T47D (cell line): ENCODE data around the gene INSYN1.
A peak's percentile ranks its signal among the peaks of the same experiment; 100 is the strongest.
"Not testable (repeated sequence)": the region's sequence is repeated elsewhere in the genome, so short reads cannot be mapped to it uniquely, and the experiment has no call there.

Experiments
- DNase-seq, 2 experiments: peaks; one replicate each; pipeline versions ENCODE4 v3.0.0 to v3.0.0-alpha.2; 2011 to 2012; ENCODE audit warnings: low read depth in 1 of 2, low spot score in 1 of 2
- JUND ChIP-seq: IDR thresholded peaks from 2 replicates; pipeline ENCODE4 v1.6.1; 2012; ENCODE audit warnings: low read depth
- in situ Hi-C: cut with HindIII; loops from 2 replicates; pipeline ENCODE4 v1.10.0; 2016; ENCODE audit warnings: low sequenced_read_pairs, low pct_unique_long_range_greater_than_20kb

Gene INSYN1

GRCh38 chr15:73740152-73741048, 12.8 kb downstream of the INSYN1 start:
- in situ Hi-C loops, result no loop called here
- no peak for TF ChIP-seq JUND
- DNase-seq, result no peak

DNA sequence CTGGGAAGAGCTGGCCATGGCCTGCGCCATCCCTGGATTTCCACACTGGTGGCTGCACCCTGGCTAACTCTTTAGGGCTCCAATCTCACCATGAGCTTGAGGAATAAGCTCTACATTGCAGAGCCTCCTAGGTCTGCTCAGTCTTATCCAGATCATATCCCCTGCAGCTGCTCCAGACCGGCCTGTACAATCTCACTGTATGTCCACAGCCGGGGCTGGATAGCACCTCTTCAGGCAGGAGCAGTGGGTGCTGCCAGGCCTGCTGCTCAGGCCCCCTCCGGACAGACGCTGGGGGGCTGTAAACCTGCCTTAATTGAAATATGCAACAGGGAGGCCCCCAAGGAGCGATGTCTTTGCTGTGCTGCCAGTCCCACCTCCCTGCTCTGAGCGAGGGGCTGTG, 15.6 kb downstream of the INSYN1 start:
- TF ChIP-seq JUND, result no peak
- in situ Hi-C loops, result no loop called here
- DNase-seq, result no peak

DNA sequence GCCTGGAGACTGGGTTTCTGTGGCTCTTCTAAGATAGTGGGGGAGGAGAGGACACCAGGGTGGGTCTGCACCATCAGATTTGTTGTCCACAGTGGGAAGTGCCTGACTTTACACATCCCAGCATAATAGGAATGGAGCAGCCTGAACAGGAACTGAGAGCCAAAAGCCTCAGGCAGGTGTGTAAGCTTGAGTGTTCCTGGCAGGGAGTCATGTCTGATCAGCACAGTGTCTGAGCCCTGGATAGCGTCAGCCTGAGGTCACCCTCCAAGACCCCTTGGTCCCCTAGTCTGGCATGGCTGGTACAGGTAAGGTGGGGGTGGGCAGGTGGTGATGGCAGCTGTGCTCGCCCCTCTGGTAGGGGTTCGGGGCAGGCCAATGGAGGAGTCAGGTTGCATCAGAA, 20.2 kb downstream of the INSYN1 start:
- no peak for TF ChIP-seq JUND
- DNase-seq, result peak; percentile 39 to 59
- in situ Hi-C loops, result no loop called here

DNA sequence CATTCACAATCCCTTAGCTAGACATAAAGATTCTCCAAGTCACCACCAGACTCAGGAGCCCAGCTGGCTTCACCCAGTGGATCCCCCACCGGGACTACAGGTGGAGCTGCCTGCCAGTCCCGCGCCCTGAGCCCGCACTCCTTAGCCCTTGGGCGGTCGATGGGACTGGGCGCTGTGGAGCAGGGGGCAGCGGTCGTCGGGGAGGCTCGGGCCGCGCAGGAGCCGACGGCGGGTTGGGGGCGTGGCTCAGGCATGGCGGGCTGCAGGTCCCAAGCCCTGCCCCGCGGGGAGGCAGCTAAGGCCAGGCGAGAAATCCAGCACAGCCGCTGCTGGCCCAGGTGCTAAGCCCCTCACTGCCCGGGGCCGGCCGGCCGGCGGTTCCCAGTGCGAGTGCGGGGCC, 21.1 kb downstream of the INSYN1 start:
- DNase-seq, in situ Hi-C loops: not testable (repeated sequence)

DNA sequence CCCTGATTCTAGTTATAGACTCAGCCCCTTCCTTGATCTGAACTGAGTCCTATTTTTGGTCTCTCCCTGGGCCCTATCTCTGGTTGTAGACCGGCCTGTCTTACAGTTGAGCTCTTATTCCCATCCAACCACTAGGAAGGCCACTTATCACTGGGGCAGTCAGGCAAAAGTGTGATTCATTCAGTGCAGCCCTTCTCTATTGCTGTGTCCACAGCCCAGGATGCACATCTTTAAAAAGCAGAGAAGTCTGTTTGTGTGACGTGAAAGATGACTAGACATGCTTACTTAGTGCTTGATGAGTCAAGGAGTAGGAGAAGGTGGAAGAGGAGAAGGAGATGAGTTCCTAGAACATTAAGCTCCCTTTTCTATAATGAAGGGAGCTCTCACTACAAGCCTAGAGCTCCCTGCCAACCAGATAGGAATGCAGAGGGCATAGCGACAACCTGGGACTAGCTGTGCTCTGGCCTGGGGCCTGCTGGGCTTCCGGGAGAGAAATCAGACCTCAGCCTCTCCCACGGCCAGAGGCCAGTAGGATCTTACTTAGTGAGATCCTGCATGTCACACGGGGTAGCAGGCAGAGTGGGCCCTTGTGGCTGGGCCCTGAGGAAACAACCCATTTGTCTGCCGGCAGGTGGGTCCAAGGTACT, 25.7 kb downstream of the INSYN1 start:
- DNase-seq, result no peak

GRCh38 chr15:73724212-73724611, 28.9 kb downstream of the INSYN1 start:
- in situ Hi-C loops, result no loop called here
- TF ChIP-seq JUND, result no peak
- no peak for DNase-seq

More for the DNA sequence above, 25.7 kb downstream of the INSYN1 start:
- in situ Hi-C loops, result no loop called here
- no peak for TF ChIP-seq JUND

DNA sequence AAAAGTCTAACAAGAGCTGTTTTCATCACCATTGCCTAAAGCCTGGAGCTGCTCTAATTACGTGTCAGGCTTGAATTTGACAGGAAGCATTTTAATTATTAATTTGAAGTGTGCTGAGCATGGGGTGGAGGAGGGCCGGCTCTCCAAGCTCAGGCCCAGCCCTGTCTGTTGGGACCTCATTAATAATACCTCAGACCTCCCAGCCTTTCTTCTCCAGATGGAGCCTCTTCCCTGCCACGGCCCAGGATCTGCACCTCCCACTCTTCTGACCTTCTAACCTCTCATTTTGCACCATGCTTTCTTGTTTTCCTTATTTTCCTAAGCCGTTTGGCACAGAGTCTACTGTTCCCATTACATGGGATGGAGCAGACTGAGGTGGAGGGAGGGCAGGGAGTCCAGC, 30.0 kb downstream of the INSYN1 start:
- TF ChIP-seq JUND, result no peak
- in situ Hi-C loops, result no loop called here
- DNase-seq, result no peak

DNA sequence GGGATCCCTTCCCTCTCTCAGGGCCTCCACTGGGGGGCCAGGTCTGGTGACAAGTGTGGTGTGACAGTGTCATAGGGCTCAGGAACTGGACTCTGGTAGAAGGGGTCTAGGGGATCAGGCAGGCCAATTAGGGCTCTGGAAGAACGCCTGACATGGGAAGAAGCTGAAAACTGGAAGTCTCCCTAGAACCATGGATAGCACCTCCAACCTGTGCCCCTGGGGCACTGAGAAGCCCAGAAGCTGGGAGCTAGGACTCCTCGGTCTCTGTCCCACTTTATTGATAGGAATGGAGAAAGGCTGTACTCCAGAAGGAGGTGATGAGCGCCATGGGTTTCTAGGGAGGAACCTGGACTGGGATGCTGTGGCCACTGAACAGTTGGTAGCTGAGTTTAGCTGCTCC, 30.7 kb downstream of the INSYN1 start:
- DNase-seq, result no peak
- in situ Hi-C loops, result no loop called here
- no peak for TF ChIP-seq JUND

GRCh38 chr15:73718694-73719093, 34.5 kb downstream of the INSYN1 start:
- TF ChIP-seq JUND, result no peak
- in situ Hi-C loops, result no loop called here
- DNase-seq, result no peak

DNA sequence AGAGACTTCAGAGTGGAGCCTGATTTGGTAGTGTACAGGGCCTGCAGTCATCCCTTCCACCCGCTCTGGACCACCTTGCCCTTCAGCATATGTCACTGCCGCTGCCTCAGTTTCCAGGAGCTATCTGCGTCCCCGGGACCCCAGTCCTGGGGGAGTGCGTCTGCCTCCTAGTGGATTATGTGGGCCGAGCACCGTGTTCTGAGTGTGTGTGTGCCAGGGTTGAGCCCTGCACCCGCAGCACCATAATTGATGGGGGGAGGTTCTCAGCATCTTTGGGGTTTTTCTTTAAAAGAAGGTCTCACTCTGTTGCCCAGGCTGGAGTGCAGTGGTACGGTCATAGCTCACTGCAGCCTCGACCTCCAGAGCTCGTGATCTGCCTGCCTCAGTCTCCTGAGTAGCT, 35.3 kb downstream of the INSYN1 start:
- DNase-seq, result no peak
- TF ChIP-seq JUND, result no peak
- in situ Hi-C loops, result no loop called here

DNA sequence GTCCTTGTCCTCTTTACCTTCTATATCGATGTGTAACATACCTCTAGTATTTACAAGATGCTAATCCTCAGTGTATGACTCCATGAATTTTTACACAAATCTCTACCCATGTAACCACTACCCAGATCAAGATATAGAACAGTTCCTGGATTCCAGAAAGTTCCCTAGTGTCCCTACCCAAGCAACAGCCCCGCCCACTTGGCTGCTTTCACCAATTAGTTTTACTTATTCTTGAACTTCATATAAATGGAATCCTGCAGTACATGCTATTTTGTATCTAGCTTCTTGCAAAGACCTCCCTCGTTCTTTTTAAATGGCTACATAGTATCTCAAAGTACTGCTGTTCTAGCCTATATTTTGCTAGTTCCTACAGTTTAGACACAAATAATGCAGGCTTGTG, 35.9 kb downstream of the INSYN1 start:
- DNase-seq, result peak in 1 of 2 experiments; percentile 40
- in situ Hi-C loops, result no loop called here
- TF ChIP-seq JUND, result no peak

DNA sequence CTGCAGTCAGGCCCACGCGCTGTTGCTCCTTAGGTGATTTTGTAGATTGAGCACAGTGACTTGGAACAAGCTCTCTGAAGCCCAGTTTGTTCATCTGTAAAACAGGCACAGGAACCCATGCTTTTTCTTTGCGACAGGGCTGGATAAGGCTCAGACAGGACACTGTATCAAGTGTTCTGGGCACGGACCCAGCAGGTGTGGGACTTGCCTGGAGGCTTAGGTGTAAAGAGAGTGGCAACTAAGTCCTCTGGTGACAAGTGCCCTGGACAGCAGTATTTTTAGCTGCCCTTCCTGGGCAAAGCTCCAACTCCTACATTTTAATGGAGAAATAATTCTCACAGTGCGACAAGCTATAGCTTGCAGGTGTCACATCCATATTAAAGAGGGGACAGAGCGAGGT, 36.7 kb downstream of the INSYN1 start:
- no peak for TF ChIP-seq JUND
- in situ Hi-C loops, result no loop called here
- DNase-seq, result peak in 1 of 2 experiments; percentile 61

DNA sequence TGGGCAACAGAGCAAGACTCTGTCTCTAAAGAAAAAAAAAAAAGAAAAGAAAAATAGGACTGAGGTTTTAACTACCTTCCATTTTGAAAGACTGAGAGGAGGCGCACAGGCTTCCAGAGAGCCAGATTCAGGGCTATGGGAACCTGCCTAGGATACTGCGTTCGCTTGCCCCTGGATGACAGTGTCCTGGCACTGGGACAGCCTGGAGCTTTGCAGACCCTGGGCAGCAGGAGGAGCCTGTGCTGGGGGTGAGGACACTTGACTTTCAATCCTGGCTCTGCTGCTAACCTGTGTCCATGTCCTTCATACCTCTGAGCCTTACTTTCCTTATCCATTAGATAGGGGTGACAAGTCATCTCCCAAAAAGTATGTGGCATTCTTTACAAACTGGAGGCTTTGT, 37.7 kb downstream of the INSYN1 start:
- in situ Hi-C loops, result no loop called here
- TF ChIP-seq JUND, result no peak

More for the DNA sequence above, 37.7 kb downstream of the INSYN1 start:
- DNase-seq, result no peak
